ENCODE data around the gene ASAP3. TPM values are rescaled to one million over a fixed set of nuclear protein-coding genes. Genes with fewer than 3 reads are reported as not detected.

Gene ASAP3
- total RNA-seq (44.3 TPM), polyA plus RNA-seq (28.0 TPM)

DNA sequence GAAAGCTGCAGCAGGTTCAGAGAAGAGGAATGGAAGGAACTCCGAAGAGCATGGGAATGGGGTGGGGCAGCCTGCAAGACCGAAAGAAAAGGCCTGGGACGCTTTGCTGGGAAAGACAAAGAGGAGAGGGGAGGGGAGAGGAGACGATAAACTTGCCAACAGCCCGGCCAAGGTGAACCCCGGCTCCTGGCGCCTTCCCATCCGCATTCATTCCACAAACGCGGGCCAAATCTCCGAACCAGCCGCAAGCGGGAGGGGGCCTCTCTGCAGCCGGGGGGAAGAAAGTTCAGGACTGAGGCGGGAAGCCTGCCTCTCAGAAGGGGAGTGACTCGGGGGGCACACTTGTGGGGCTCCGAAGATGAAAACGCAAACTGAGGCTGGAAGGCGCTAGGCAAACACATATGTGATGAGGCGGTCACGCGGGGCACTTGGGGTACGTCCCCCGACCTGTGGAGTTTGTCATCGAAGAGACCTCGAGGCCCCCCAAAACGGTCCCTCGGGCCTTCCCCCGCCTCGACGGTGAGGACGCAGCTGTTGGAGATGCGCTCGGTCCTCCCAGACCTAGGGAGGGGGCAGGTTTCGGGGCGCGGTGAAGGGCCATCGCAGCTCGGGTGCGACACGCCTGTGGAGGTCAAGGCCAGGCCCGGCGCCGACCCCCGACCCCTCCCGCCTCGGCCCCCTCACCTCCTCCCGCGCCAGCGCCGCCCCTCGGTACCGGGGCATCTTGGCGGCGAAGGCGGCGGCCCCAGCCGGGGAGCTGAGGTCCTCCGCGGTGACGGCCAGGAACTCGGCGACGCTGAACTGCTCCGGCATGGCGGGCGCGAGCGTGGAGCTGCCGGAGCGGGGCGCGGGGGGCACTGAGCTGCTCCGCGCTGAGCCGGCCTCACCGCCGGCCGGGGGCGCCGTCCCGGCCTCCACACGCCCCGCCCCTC, at the start of gene ASAP3:
ASAP3 (minus strand) TSS at position 859 of the 932 bp plus-strand sequence; CDS start at position 813, 46 bp downstream.
- under 1% methylated on average over 83 of the region's 84 CpGs for WGBS
- H3K4me1 ChIP-seq (ENCODE audit: insufficient read depth) = no peaks in the 10 kb centered on the region
- no peak for DNase-seq (ENCODE audit: extremely low spot score)

DNA sequence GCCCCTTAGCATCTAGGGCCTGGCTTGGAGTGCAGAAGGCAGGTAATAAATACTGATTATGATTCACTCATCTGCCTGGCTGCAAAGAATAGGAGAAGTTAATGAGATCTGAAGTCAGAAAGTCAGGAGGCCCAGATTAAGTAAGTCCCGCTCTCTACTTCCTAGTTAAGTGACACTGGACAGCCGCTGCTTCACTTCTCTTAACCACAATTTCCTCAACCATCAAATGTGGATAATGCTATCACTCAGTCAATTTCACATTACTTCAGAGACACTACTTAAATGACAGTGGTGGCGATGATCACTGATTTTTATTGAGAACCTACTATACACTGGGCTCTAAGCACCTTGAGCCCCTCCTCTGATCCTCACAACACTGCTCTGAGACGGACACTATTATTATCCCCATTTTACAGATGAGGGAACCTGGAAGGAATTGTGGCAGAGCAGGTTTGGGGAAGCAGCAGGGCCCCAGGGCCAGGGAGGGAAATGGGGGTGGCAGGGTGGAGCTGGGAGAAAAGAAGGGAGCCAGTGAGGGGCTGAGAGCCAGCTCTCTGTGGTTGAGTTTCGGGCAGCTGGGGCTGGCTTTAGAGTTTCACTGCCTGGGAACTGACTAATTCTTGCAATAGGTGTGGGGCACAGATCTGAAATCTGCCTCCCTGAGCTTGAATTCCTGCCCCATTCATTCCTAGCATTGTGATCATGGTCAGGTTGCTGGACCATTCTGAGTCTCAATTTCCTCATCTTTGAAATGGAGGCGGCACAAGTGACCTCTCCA, 49.5 kb upstream of the ASAP3 start:
- no peak for DNase-seq (ENCODE audit: extremely low spot score)
- no peaks in the 10 kb centered on the region for H3K4me1 ChIP-seq (ENCODE audit: insufficient read depth)
- no peak overlapping the region for H3K4me3 ChIP-seq (ENCODE audit: low read depth, low read length)
- 84% methylated on average over 6 of the region's 6 CpGs for WGBS
- H3K36me3 ChIP-seq (ENCODE audit: insufficient read depth) = no peaks in the 10 kb centered on the region
- no peak overlapping the region for H3K27ac ChIP-seq (ENCODE audit: low read depth)

More for the DNA sequence above, at the start of gene ASAP3:
- Histone ChIP-seq H3K27ac (ENCODE audit: low read depth) (peak within 1 kb of the TSS; percentile 74), H3K36me3 (ENCODE audit: insufficient read depth) (no peaks in the 10 kb centered on the region), H3K4me3 (ENCODE audit: low read depth, low read length) (peak within 1 kb of the TSS; percentile 68)

DNA sequence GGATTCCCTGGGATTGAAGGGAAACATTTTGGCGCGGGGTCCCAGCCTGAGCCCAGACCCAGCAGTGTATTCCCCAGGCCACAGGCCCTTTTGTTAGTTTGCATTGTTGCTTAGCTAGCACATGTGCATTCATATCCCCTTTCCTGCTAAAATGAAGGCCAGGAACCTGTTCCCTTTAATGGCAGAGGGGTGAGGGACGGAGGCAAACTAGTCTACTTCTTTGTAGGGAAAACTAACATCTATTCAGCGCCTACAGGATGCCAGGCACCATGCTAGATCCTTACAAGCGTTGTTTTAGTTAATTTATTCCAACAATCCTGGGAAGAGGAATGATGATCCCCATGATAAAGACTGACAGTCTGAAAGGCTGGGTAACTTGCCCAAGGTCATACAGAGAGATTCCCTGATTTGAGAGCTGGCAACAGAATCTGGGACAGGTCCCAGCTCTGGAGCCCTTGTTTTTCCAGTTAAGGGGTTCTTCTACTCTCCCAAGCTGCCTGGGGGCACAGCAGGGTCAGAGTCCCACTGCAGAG, 47.6 kb upstream of the ASAP3 start:
- Histone ChIP-seq H3K36me3 (ENCODE audit: insufficient read depth) (no peaks in the 10 kb centered on the region), H3K4me3 (ENCODE audit: low read depth, low read length) (no peak overlapping the region), H3K4me1 (ENCODE audit: insufficient read depth) (no peaks in the 10 kb centered on the region), H3K27ac (ENCODE audit: low read depth) (no peak overlapping the region)
- no peak for DNase-seq (ENCODE audit: extremely low spot score)
- 33% methylated on average over 5 of the region's 5 CpGs for WGBS

DNA sequence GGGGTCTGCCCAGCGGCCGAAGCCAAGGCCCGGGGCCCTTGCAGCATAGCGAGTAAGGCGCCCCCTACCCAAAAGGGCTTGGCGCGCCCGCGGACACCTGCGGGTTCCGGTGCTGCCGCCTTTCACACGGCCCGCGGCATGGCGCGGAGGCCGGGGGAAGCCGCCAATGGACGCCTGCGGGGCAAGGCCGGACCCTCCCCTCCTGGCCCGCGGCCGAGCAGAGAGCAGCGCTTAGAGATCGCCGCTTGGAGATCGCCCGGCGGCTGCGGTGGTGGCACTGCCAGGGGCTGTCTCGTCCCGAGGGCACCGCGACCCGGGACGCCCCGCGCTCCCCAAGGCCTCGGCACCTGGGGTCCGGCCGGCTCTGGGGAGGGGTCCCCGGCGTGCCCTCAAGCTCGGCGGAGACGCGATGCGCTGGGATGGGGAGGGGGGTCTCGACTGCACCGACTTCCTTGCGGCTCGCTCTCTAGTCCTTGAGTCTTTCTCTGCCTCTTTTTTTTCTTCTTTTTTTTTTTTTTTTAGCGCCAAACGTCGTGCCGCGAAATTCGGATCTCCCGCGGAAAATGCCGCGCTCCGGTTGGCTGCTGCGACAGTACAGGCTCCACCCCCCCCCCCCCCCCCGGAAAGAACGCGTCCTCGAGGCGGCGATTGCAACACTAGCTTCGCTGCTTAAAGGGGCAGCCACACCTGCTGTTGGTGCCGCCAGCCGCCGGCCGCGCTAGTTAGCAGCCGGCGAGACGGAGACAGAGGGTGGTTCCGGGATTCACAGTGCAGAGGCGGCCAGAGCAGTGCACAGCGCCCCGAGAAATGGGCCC, 47.0 kb upstream of the ASAP3 start, which contains the start of gene E2F2:
E2F2 (minus strand) TSS at position 487 of the 815 bp plus-strand sequence; CDS start at position 47, 440 bp downstream.
- H3K27ac ChIP-seq (ENCODE audit: low read depth) = no peak within 1 kb of the TSS
- under 1% methylated on average over 85 of the region's 85 CpGs for WGBS

DNA sequence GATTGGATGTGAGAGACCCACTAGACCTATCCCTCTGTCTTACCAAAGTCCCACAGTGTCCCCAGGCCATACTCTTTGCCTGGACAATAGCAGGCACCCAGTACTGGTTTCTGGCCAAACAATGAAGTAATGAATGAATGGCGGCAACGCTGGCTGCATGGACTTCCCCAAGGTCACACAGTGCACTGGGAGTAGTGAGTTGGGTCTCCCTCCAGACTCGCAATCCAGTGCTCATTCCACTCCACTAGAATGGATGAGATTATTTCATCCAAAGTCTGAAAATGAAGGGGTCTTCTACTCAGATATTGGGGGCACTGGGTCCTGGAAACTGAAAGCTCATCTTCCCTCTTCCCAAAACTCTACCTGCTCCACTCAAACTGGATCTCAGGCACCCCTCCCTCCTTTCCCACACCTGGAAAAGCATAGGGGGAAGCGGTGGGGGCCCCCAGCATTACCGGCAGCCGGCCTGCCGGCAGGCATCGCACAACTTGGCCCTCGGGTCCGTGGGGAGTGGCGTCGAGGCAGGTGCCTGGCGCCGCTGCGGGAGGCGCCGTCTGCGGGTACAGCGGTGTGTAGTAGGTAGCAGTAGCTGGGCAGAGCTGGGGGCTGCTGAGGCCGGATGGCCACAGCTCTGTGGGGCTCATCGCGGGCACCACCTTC, 46.2 kb upstream of the ASAP3 start:
- WGBS = 8% methylated on average over 22 of the region's 22 CpGs
- Histone ChIP-seq H3K27ac (ENCODE audit: low read depth) (no peak overlapping the region), H3K4me3 (ENCODE audit: low read depth, low read length) (peak overlapping the region; percentile 34), H3K36me3 (ENCODE audit: insufficient read depth) (no peaks in the 10 kb centered on the region), H3K4me1 (ENCODE audit: insufficient read depth) (no peaks in the 10 kb centered on the region)
- DNase-seq (ENCODE audit: extremely low spot score) = no peak

More for the DNA sequence above, 47.0 kb upstream of the ASAP3 start, which contains the start of gene E2F2:
- DNase-seq (ENCODE audit: extremely low spot score) = peak; percentile 68
- Histone ChIP-seq H3K4me3 (ENCODE audit: low read depth, low read length) (peak within 1 kb of the TSS; percentile 34), H3K4me1 (ENCODE audit: insufficient read depth) (no peaks in the 10 kb centered on the region), H3K36me3 (ENCODE audit: insufficient read depth) (no peaks in the 10 kb centered on the region)

DNA sequence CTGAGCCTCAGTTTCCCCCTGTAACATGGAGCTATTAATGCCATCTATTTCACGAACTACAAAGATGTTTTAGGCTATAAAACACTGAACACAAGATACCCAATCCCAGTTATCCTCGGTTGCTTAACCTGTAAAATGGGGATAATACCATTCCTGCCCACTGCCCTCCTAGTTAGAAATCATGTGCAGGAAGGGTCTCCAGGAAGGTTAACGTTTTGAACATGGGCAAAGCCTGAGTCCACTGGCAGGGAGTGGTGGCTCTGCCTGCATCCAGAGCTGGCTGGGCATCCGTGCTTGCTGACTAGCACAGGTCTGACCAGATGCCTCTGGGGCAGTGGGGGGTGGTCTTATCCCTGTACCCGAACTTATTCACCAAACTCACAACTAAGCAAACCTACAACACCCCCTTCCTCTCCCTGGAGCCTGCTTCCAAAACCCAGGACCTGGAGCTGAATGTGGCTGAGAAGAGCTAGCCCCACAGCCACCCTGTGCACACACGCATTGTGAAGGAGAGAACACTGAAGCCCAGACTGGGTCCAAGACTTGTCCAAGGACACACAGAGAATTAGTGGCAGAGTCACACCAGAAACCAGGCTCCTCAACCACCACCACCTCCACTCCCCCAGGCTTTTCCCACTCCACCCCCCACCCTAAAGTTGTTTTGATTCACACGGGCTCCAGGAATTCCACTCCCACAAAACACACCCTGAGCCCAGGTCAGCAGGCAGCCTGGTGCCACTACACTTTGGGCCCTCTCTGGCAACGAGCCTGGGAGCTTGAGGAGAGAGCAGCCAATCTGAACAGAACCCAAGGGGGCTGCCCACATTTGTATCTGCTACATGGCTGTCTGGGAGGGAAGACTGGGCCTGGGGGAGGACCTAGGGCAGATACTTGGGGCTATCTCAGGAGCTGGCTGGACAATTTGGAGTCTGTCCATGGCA, 45.4 kb upstream of the ASAP3 start:
- Histone ChIP-seq H3K4me1 (ENCODE audit: insufficient read depth) (no peaks in the 10 kb centered on the region), H3K27ac (ENCODE audit: low read depth) (no peak overlapping the region), H3K36me3 (ENCODE audit: insufficient read depth) (no peaks in the 10 kb centered on the region), H3K4me3 (ENCODE audit: low read depth, low read length) (no peak overlapping the region)
- no peak for DNase-seq (ENCODE audit: extremely low spot score)
- WGBS = 56% methylated on average over 8 of the region's 8 CpGs

DNA sequence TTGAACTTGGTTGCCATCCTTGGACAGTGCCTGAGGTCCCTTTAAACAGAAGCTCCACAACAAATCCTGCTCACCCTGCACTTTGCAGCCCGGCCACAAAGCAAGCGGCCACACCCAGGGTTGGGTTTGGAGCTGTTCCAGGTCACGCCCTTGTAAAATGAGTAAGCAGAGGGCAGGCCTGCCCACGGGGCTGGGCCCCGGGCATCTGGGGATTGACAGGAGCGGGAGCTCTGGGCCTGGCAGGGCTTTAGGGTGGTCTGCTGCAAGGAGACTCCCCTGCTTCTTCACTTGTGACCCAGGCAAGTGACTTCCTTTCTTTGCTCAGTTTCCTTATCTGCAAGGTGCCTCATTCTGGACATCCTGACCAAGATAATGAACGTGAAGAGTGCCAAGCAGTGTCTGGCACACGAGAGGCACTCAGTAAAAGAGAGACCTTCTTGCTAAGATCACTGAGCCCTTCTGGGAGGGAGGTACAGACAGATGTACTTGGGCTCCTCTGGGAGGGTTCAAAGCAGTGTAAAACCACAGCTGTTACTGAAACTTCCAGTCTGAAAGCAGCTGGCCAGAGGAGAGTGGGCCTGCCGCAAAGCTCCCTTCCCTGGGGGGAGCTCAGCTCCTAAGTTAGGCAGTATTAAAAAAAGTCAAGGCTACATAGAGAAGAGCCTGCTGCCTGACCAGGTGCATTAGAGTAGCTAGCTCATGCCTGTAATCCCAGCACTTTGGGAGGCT, 44.4 kb upstream of the ASAP3 start:
- H3K27ac ChIP-seq (ENCODE audit: low read depth) = no peak overlapping the region

DNA sequence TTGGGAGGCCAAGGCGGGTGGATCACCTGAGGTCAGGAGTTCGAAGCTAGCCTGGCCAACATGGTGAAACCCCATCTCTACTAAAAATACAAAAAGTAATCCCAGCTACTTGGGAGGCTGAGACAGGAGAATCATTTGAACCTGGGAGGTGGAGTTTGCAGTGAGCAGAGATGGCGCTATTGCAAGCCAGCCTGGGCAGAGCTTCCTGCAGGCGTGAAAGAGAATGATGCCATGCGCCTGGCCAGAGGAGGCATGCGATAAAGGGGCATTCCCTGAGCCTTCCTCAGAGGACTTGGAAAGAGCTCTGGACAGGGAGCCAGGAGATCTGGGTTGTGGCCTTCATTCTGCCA, 43.9 kb upstream of the ASAP3 start:
- Histone ChIP-seq H3K4me1 (ENCODE audit: insufficient read depth) (no peaks in the 10 kb centered on the region), H3K36me3 (ENCODE audit: insufficient read depth) (no peaks in the 10 kb centered on the region), H3K27ac (ENCODE audit: low read depth) (no peak overlapping the region), H3K4me3 (ENCODE audit: low read depth, low read length) (no peak overlapping the region)
- no peak for DNase-seq (ENCODE audit: extremely low spot score)
- WGBS = 74% methylated on average over 6 of the region's 6 CpGs

More for the DNA sequence above, 44.4 kb upstream of the ASAP3 start:
- Histone ChIP-seq H3K36me3 (ENCODE audit: insufficient read depth) (no peaks in the 10 kb centered on the region), H3K4me3 (ENCODE audit: low read depth, low read length) (no peak overlapping the region), H3K4me1 (ENCODE audit: insufficient read depth) (no peaks in the 10 kb centered on the region)
- peak; percentile 61 for DNase-seq (ENCODE audit: extremely low spot score)
- WGBS = 20% methylated on average over 9 of the region's 9 CpGs

DNA sequence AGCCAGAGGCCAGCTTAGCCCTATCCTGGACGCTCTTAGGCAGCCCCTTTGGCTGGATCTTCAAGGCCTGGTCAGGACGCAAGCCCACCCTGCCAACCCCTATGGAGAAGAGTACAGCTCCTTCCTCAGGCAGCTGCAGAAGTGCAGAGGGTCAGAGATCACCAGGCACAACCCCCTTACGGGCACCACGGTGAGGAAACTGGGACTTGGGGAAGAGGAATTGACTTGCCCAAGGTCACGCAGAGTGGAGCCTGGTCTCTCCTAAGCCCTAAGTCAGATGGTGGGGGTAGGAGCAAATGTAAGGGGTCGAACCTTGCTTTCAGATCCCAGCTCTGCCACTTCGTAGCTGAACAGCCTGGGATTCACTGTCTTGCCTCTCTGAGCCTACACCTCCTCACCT, 43.4 kb upstream of the ASAP3 start:
- Histone ChIP-seq H3K4me1 (ENCODE audit: insufficient read depth) (no peaks in the 10 kb centered on the region), H3K36me3 (ENCODE audit: insufficient read depth) (no peaks in the 10 kb centered on the region), H3K27ac (ENCODE audit: low read depth) (no peak overlapping the region), H3K4me3 (ENCODE audit: low read depth, low read length) (no peak overlapping the region)
- no peak for DNase-seq (ENCODE audit: extremely low spot score)
- WGBS = 92% methylated on average over 7 of the region's 7 CpGs

DNA sequence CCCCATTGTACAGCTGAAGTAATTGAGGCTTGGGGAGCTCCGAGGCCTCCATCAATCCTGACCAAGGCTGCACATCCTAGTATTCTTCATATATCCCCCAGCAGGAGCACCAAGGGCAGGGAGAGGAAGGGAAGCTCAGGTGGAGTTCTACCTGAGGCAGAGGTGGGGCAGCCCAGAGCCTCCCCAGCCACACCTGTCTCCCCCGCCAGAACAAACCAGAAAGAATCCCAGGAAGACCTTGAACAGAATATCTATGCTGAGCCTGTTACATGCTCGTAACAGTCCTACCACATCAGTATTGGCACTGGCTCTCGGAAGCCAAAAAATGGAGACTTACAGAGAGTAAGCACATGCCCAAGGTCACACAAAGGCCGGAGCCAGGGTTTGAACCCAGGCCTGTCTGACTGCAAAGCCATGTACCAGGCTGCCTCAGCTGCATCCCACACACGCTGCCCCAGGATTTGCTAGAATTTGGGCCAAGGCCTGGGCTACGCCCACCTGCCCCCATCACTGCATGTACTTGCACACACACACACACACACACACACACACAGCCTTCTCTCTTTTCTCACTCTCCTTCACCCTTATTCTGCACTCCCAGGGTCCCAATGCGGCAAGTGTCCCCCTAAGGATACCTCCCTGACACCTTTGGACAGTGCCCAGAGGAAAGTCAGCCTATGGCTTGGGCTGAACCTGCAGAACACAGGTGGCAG, 42.5 kb upstream of the ASAP3 start:
- DNase-seq (ENCODE audit: extremely low spot score) = no peak
- WGBS = 96% methylated on average over 8 of the region's 8 CpGs
- H3K4me1 ChIP-seq (ENCODE audit: insufficient read depth) = no peaks in the 10 kb centered on the region
- H3K36me3 ChIP-seq (ENCODE audit: insufficient read depth) = no peaks in the 10 kb centered on the region
- H3K4me3 ChIP-seq (ENCODE audit: low read depth, low read length) = no peak overlapping the region
- no peak overlapping the region for H3K27ac ChIP-seq (ENCODE audit: low read depth)
